HCEC 1CT (cell line): ENCODE measurements around the gene COX19.
"Not testable (repeated sequence)": the region's sequence is repeated elsewhere in the genome, so short reads cannot be mapped to it uniquely, and the experiment has no call there.

Experiments
- DNase-seq: peaks from one replicate; pipeline ENCODE4 v3.0.0-alpha.2; 2017

COX19 gene

DNA sequence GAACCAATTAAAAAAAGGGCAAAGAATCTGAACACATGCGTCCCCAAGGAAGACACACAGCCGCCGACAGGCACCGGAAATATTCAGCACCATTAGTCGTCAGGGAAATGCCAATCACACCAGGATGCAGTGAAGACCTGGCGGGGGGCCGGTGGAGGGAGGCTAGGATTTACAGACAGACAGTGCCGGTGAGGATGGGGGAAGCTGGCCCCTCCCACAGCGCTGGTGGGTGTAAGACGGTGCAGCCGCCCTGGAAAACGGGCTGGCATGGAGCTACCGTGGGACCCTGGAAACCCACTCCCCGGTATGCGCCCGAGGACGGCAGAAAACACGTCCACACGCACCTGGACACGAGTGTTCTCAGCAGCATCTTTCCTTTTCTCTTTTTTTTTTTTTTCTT lies 16.1 kb downstream of the COX19 start:
- no peak for DNase-seq

DNA sequence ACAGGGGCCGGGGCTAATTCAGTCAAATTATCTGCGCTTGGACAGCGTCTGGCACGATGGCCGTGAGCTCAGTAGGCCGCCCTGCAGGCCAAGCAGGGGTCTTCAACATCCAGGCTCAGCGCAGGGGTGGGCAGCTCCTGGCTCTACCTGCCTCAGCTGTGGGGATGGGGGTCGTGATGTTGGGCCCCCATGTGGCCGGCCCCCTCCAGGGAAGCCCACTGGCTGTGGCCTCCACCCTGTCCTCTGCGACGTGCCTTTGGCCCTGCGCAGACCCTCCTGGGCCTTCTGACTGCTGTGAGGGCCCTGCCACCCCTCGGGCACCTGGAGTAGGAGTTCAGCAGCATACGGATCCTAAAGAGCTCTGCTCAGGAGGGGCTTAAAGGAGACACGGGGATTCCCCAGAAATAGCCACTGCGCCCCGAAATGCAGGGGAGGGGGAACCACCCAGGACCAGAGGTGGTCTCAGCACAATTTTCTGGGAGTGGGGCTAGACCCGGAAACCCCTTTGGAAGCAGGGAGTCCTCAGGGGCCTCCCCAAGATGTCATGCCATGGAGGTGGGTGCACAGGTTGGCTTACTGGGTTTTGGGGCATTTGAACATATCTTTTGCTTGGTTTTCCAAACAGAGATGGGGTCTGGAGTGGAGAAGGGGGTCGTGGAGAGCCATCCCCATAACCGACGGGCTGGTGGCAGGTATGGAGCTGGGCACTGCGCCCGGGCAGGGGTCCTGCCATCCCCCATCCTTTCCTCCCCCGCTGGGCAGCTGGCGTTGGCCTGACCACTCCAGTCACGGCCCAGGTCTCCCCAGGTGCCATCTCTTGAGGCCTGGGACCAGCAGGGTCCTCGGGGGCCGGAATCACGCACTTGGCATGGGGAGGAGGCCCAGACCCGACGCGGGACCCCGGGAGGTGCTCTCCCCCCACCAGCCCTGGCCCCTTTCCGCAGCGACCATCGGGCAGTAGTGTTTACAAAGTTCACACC lies 16.8 kb downstream of the COX19 start:
- DNase-seq = no peak

DNA sequence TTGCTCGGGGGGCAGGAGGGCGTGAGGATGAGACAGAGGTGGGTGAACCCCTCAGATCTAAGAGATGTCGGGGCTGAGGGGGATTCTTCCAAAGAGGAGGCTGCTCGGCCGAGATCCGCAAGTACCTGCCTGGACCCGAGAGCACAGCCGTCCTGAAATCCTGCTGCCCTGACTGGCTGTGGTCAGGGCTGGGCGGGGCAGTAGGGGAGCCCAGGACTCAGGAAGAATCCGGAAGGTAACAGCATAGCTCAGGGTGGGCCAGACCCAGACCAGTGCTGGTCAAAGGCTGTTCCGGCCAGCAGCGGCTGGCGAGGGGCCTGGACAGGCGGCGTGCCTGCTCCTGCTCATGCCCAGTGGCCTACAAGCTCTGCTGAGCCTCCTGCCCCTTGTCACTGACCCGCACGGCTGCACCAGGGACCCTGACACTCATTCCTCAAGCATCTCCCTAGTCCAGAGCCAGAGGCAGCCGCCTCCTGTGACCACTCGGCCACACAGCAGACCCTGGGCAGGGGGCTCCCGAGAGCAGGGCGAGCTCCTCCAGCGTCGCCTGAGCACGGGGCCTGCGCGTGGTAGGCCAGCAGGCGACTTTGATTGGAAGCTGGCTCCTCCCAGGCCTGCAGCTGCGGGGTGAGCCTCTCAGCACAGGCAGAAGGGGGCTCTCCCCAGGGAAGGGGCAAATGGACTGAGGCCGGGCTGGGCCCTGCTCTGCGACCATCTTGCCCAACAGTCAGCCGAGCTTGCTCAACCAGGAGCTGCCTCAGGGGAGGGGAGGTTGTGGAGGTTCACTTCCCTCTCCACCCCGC lies 17.7 kb downstream of the COX19 start:
- no peak for DNase-seq

DNA sequence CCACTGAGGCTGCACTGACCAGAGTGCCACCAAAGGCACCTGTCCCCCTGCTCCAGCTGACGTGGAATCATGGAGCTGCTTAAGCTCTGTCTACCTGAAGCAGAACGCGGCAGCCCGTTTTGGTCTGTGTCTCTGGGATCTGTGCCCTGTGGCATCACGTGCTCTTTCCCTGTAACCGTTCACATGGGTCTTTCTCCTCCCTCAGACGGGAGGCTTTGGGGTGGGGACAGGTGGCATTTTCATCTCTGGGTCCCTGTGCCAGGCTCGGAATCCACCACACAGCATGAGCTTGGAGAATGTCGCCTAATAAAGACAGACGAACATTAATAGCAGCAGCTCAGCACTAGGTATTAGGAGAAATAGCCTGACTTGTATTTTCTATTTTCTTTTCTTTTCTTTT lies 19.3 kb downstream of the COX19 start:
- no peak for DNase-seq

DNA sequence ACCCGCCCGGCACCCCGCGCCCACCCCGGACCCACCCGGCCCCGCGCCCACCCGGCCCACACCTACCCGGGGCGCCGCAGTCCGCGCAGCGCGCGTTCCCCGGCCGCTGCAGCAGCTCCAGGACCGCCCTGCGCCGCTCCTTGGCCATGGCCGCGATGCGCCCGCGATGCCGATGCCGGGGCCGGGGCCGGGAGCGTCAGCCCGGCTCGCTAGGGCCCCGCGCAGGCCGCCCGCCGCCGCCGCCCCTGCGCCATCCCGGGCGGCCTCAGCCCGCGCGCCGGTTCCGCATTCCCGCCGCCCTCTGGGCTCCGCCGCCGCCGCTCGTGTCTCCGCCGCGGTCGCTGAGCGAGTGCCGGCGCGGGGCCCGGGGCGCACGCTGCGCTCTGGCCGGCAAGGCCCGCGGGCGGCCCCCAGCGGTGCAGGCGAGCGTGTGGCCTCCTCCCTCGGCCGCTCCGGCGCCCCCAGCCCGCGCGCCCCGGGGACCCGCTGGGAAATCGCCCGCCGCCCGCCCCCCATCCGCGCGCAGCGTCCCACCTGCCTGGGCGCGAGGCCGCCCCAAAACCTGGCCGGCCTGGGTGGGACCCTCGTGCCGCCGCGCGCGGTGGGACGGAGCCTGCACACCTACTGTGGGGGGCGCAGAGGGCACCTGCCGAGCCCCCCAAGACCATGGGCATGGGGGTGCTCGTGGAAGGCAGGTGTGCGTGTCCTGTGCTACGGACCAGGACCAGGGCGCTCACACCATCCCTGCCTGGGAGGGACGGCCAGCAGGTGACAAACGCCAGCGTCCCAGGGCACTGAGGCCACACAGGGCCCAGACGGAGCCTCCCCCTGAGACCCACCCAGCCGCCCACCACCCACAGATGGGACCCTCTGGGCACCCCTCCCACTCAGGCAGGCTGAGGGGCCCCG lies 20.8 kb downstream of the COX19 start, which contains the start of gene ADAP1:
Gene ADAP1 (minus strand): TSS at position 351 of the 909 bp plus-strand sequence. CDS start 203 bp downstream, at position 148.
- DNase-seq = no peak

DNA sequence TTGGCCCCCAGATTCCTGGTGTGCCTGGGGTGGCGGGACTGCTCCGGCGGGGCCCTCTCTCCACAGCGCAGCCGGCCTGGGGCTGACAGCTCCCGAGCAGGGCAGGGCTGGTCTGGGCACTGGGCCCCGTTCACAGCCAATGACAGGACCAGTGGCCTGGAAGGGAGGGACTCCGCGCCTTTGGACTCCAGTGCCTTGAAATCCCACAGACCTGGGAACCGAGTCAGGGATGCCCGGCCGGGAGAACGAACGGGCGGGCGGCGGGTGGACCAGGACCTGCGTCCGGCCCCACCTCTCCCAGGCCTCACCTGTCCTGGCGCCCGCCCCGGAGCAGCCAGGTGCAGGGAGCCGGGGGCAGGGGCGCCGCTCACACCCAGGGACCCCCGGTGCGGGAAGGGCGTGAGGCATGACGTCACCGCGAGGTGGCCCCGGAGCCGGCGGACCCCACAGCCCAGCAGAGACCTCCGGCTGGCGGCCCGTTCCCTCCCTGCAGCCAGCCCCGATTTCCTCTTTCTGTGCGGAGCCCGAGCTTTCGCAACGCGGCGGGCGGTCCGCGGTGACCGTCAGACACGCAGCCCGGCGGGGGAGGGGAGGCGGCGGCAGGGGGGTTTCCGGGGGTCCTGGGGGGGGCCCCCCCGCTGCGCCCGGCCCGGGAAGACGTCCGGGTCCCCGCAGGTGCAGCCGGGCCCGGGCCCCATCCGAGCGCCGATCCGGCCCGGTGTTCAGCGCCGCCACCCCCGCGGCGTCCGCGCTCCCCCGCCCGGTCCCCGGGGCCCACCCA lies 21.6 kb downstream of the COX19 start:
- no peak for DNase-seq

DNA sequence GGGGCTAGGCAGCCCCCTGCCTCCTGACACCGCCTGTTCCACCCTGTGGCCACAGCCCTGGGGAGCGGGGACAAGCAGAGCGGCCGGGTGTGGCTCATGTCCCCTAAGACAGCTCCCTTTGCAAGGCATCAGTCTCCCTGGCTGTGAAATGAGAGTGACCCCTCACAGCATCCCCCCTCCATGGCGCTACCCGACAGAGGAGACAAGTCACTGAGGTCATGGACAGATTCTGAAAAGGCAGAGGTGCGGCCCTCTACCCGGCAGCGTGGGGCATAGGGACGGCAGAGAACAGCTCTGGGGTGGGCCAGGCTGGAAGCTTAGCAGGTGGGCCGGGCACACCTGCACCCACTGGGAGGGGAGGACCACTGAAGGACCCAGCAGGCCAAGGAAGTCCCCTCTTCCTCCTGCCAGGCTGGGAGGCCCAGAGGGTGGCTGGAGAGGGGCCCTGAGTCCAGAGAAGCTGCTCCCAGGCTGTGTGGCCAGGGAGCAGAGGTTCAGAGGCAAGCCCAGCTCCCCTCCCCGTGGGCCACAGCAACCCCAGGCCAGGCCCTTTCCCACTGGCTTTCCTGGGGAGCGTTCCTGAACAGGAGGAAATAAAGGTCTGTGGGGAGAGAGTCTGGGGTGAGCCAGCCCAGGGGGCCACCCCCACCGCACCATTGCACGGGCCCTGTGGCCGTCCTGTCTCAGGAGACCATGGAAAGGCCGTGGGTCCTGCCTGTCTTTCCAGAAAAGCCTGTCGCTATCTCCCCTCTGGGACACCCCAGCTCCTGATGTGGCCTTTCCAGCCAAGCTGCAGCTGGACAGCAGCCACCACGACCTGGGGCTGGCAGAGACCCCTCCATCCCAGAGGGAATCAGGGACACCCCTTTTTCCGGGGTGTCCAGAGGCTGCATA lies 22.6 kb downstream of the COX19 start:
- no peak for DNase-seq

DNA sequence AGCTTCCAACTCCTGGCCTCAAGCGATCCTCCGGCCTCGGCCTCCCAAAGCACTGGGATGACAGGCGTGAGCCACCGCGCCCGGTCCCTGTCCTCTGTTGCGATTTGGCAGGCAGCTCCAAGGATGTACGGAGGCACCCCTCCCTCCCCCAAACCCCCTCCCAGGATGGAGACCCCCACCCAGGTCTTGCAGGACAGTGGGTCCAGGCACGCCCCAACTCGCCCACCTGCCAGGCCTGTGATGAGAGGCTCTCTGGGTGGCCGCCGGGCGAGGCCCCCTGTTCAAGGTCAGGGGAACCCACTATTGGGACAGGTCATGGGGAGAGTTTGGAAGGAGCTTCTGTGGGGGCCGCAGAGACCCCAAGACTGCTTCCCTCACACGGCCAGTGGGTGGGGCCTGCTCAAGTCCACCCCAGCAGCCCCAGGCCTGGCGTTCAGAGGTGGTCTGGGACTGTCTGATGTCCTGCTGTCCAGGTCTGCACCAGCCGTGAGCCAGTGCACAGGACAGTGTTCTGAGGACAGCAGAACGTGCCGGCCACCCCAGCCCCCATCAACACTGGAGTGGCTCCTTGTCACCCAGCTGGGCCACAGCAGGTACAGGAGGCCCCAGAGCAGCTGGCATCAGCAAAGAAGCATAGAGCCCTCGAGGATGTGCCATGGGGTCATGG lies 23.3 kb downstream of the COX19 start:
- no peak for DNase-seq

DNA sequence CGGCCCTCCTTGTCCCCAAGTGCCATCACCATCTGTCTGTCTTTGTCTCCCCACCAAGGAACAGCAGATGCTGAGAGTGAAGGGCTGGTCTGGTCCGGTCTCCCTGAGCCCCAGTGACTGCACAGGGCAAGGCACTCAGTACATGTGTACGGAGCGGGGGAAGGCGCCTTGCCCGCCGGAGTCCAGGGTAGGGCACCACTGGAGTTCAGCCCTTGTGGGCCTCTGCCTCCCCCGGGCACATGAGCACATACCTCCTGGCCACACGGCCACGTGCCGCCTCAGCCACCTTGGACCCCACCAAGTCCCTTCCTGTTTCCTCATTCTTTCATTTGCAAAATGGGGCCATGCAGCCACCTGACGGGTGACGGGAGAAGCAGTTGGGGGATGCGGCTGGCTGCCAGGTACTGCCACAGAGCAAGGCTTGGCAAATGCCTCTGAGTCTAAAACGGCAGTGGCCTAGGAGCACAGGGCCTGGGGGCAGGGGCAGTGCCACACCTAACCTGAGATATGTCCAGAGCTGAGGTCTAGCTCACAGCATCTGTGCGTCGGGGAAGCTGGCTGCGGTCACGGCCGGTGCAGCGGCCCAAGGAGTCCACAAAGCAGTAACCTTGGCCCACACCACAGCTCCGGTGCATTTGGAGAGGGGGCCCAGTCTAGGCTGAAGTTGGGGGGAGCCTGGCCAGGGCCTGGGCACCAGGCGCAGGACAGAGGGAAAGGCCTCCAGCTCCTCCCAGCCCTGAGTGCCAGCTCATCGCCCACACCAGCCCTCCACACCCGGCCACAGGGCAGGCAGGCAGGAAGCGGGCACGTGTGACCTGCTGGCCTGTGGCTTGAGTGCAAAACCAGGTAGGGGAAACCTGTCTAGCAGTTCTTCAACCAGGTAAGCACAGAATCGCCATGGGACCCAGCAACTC lies 26.1 kb downstream of the COX19 start:
- DNase-seq = no peak

DNA sequence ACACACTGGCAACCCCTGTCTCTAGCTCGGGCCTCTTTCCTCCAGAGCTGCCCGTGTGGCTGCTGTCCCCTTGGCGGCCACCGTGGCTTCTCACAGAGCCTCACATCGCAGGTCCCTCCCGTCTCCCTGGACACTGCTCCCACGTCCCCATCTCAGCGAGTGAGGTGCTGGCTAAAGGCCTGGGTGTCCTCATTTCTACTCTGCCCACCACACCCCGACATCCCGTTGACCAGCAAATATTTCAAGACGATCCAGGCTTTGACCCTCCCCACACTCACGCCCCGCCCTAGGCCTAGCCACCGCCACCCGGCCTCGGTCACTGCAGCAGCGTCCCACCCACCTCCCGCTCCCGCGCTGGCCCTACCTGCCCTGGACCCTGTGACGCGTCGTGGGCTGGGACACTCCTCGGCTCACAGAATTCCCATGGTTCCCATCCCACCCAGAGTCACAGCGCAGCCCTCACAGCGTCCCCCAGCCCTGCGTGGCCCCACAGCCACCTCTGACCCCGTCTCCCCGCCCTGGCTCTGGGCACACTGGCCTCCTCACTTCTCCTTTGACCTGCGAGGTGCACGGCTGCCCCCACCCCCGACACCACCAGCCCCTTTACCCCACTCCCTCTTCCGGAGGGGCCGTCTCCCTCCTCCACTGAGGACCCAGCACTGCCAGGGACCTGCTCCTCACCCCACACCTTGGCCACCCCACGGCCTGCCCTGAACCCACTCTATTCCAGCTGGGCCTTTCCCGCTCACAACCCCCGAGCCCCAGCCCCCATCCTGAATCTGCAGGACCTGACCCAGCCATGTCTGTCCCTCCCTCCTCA lies 27.7 kb downstream of the COX19 start:
- no peak for DNase-seq

DNA sequence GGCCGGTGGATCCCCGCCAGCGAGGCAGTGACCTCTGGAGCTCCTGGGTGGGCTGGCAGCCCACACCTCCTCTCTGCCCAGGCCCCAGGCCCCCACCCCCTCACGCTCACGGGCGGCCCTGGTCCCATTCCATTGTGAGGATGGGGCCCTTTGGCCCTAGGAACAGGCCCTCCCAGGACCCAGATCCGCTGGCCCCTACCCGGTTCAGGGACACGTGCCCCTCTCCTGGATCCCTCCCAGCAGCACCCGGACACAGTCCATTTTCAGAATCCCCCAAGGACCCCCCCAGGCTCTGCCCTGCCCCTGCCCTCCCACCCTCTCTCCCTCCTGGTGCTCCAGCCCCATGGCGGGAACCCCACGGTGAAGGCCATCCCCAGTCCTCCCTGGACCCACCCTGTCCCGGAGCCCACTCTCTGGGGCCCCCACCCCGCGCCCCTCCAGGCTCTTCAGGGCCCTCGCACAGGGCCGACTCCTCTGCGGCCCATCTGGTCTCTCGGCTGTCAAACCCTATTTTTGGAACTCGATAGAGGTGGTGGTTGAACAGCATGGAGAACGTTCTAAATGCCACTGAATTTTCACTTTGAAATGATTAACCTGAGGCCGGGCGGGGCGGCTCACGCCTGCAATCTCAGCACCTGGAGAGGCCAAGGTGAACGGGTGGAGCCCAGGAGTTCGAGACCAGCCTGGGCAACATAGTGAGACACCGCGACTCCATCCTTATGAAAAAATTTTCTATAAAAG lies 28.9 kb downstream of the COX19 start:
- DNase-seq = no peak

DNA sequence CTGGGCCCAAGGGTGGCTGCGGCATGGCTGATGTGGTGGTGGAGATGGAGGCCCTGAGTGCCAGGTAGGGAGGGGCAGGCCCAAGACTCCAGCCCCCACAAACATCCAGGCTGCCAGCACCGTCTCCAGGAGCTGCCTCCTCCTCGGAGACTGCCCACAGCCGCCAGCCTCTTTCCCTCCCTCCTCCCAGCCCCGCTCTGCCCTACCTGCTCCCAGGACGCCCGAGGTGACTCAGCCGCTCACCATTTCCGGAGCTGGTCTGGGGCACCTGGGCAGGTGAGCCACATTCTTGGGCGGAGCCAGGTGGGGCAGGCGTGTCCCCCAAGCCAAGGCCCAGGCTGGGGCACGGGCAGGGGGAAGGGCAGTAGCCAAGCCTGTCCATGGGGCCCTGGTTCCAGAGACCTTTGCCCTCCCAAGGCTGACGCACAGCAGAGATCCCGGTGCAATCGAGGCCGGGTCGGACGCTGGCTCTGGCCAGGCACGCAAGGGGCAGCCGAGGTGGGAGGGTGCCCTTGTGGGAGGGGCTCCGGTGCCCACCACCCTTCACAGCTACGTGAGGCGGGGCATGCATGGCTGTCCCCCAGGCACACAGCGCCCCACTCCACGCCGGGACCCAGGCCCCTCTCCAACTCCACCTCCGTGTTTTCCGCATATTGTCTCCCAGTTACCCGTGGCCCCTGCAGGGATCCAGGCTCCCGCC lies 29.6 kb downstream of the COX19 start:
- no peak for DNase-seq

DNA sequence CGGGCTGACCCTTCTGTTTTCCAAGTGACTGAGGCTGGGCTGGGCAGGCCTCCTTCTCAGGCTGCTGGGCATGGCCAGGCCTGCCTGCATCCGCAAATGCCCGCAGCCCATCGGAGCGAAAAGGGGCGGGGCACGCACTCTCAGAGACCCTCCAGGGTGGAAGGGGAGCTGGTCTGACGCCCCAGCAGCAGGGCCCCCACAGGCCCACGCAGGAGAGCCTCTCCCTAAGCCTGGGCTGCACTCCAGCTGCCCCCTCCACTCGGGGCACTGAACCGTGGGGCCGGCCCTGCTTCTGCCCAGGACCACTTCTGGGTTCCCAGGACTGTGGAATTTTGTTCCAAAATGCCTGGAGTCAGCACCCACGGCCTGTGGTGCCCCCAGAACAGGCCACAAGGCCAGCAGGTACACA lies 30.2 kb downstream of the COX19 start:
- DNase-seq = no peak

DNA sequence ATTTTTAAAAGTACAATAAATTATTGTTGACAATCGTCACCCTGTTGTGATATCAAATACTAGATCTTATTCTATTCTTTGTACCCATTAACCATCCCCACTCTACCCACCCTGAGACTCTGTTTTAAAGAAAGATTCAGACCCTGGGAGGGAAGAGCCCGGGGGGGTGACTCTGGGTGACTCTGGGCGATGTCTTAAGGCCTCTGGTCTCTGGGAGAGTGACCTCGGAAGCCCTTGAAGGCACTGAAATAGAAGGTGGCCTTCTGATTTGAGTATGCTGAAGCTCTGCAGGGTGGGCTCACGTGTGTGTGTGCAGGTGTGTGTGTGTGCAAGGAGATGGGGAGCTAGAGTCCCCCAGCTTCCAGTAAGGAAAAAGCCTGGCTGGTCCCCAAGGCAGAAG lies 30.6 kb downstream of the COX19 start:
- no peak for DNase-seq

DNA sequence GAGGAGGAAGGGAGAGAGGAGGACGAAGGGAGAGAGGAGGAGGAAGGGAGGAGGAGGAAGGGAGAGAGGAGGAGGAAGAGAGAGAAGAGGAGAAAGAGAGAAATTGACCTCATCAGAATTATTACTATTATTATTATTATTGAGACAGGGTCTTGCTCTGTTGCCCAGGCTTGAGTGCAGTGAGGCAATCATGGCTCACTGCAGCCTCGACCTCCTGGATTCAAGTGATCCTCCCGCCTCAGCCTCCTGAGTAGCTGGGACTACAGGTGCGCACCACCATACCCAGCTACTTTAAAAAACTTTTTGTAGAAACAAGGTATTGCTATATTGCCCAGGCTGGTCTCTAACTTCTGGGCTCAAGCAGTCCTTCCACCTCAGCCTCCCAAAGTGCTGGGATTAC lies 31.6 kb downstream of the COX19 start:
- DNase-seq = not testable (repeated sequence)

DNA sequence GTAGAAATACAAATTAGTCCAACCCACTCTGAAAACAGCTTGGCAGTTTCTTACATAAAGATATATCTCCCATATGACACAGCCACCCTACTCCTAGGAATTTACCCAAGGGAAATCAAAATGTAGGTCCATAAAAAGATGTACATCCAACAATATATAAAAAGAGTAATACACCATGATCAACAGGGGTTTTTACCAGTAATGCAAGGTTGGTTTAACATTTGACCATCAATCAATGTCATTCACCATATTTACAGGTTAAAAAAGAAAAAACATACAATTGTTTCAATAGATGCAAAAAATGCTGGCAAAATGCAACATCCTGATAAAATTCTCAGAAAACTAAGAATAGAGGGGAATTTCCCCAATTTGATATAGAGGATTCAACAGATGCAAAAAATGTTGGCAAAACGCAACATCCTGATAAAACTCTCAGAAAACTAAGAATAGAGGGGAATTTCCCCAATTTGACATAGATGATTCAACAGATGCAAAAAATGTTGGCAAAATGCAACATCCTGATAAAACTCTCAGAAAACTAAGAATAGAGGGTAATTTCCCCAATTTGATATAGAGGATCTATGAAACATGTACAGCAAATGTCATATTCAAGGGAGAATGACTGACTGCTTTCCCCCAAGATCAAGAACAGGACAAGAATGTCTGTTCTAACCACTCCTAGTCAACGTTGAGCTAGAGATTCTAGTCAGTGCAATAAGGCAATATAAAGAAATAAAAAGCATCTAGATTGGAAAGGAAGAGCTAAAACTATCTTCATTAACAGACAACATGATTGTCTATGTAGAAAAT lies 34.5 kb downstream of the COX19 start:
- no peak for DNase-seq
